Transverse colon (tissue), 4 donors: ENCODE data around the gene RBFA. TPM values are rescaled to one million over a fixed set of nuclear protein-coding genes. Genes with fewer than 3 reads are reported as not detected.
A peak's percentile ranks its signal among the peaks of the same experiment; 100 is the strongest.
"Not testable (repeated sequence)": the region's sequence is repeated elsewhere in the genome, so short reads cannot be mapped to it uniquely, and the experiment has no call there.

Source experiments
- DNase-seq: peaks from one replicate; pipeline ENCODE4 v3.0.0-alpha.2; 2019
- H3K27ac ChIP-seq, 4 donors: fragments of 200-600 bp; sonication (generic); 2 replicates each; pipeline ENCODE4 v1.5.1; 2016 to 2018; ENCODE audit warnings: inconsistent platforms in 4 of 4
- H3K27me3 ChIP-seq: fragments of 200-600 bp; sonication (generic); 2 replicates; pipeline ENCODE4 v1.5.1; 2017; ENCODE audit warnings: inconsistent platforms
- H3K36me3 ChIP-seq, 4 donors: fragments of 200-600 bp; sonication (generic); 2 replicates each; pipeline ENCODE4 v1.5.1; 2017 to 2019; ENCODE audit warnings: inconsistent platforms in 4 of 4
- H3K4me1 ChIP-seq, 4 donors: fragments of 200-600 bp; sonication (generic); 2 replicates each; pipeline ENCODE4 v1.5.1; 2017 to 2020; ENCODE audit warnings: inconsistent platforms in 4 of 4
- H3K4me3 ChIP-seq, 4 donors: fragments of 200-600 bp; sonication (generic); 1 replicate in 1 of 4; 2 replicates in 3 of 4; pipeline versions ENCODE4 v1.5.1 to v1.6.1; 2017 to 2019; ENCODE audit warnings: inconsistent platforms in 4 of 4
- H3K9me3 ChIP-seq, 2 donors: fragments of 200-600 bp; sonication (generic); 2 replicates each; pipeline ENCODE4 v1.5.1; 2017 to 2019; ENCODE audit warnings: inconsistent platforms in 2 of 2
- EP300 ChIP-seq: sonication (generic); formaldehyde crosslinking; IDR thresholded peaks from one replicate; pipeline ENCODE4 v1.6.1; 2017; ENCODE audit warnings: antibody characterized with exemption, low read depth
- POLR2A ChIP-seq: fragments of 450-650 bp; IDR thresholded peaks from one replicate; pipeline ENCODE4 v1.6.1; 2016; ENCODE audit warnings: antibody characterized with exemption, mild to moderate bottlenecking, moderate library complexity
- POLR2AphosphoS5 ChIP-seq, 3 donors: sonication (generic); formaldehyde crosslinking; IDR thresholded peaks; one replicate each; pipeline ENCODE4 v1.6.1; 2016; ENCODE audit warnings: antibody characterized with exemption in 3 of 3
- WGBS, 2 donors: methylation state at CpG; one replicate each; pipeline ENCODE4 v1.1.5; 2018; ENCODE audit warnings: low coverage in 1 of 2; 5-methylcytosine and 5-hydroxymethylcytosine counted together
- in situ Hi-C, 4 donors: fragments of 200-750 bp; cut with MboI; loops; one replicate each; pipeline versions ENCODE4 v1.15.0 to v1.15.1; 2017; ENCODE audit warnings: low sequenced_read_pairs in 3 of 4, low pct_ligation_motif_present in 1 of 4, low pct_unique_long_range_greater_than_20kb in 1 of 4
- intact Hi-C: fragments of 100-400 bp; cut with DNase I; formaldehyde crosslinking; loops from one replicate; pipeline ENCODE4 v1.15.1; 2023; ENCODE audit warnings: low total_unique reads
- total RNA-seq, 4 donors: library from RNA; depleted of rRNA; stranded (reverse); fragments of >200 nt; gene quantifications; one replicate each; pipeline ENCODE4 v1.1.0, GENCODE V29; 2016
- TF ChIP-seq, protein P1 (sequence below), 5 experiments: fragments of 200-600 bp in 3 of 5; fragments of 450-650 bp in 2 of 5; sonication (generic) in 3 of 5; IDR thresholded peaks; 1 replicate in 2 of 5; 2 replicates in 3 of 5; pipeline ENCODE4 v1.5.1; 2016 to 2017; ENCODE audit warnings: antibody characterized with exemption in 5 of 5, inconsistent platforms in 3 of 5, mild to moderate bottlenecking in 2 of 5, moderate library complexity in 1 of 5

RBFA gene
- total RNA-seq, 4 donors from 2014 or later, result 5.6 to 35.1 (median 25.8) TPM

DNA sequence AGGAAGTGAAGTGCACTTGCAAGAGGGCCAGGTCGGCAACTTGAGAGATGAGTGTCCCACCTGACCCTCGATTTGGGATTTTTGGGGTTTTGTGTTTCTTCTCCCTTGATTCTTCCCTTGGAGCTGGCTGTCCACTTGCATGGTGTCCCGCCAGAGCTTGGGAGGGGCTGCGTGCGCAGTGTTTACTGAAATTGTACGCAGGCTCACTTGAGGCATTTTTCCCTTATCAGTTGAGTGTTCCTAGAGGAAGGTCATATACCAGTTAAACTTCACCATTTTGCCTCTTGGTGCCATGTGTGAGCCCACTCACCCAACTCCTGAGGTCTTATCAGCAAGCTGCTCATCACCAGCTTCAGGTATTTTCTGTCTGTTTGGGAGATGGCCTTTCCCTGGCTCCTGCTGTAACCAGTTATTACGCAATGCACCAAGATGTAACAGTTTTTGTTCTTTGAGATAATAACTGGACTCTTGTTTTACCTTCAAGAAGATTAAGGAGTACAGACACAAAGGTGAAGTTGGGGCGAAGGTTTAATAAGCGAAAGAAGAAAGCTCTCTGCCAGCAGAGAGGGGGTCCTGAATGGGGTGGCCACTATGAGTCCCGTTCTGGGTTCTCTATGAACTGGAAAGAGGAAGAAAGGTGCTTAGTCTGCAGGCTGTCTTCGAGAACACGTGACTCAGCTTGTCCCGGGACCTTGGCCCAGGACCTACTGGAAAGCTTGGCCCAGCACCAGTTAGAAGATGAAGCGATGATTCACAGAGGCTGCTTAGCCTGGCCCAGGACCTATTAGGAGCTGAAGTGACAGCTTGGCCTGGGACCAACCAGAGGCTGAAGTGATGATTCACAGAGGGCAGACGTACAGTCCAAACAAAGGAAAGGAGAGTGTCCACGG lies 24.3 kb upstream of the RBFA start:
- in situ Hi-C loops (no loop called here), intact Hi-C loops (no loop called here)
- DNase-seq, result peak; percentile 62
- Histone ChIP-seq H3K9me3 (peaks cover 5 to 15% of the 10 kb centered on the region in 2 donors), H3K4me3 (no peak overlapping the region), H3K36me3 (no peaks in the 10 kb centered on the region), H3K27ac (peak overlapping the region; percentile 52 to 79 (median 72)), H3K27me3 (no peaks in the 10 kb centered on the region), H3K4me1 (peaks cover 0 to 4% (median 0%) of the 10 kb centered on the region in 4 donors)
- WGBS, 2 donors, result 75 to 82% methylated on average over 9 to 16 of the region's 16 CpGs
- no peak for TF ChIP-seq EP300
- peak; percentile 58 to 74 (median 60) for TF ChIP-seq POLR2AphosphoS5 (IDR thresholded peaks at IDR 0.05)
- TF ChIP-seq, protein P1, sequence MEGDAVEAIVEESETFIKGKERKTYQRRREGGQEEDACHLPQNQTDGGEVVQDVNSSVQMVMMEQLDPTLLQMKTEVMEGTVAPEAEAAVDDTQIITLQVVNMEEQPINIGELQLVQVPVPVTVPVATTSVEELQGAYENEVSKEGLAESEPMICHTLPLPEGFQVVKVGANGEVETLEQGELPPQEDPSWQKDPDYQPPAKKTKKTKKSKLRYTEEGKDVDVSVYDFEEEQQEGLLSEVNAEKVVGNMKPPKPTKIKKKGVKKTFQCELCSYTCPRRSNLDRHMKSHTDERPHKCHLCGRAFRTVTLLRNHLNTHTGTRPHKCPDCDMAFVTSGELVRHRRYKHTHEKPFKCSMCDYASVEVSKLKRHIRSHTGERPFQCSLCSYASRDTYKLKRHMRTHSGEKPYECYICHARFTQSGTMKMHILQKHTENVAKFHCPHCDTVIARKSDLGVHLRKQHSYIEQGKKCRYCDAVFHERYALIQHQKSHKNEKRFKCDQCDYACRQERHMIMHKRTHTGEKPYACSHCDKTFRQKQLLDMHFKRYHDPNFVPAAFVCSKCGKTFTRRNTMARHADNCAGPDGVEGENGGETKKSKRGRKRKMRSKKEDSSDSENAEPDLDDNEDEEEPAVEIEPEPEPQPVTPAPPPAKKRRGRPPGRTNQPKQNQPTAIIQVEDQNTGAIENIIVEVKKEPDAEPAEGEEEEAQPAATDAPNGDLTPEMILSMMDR (IDR thresholded peaks at IDR 0.05), result no peak

DNA sequence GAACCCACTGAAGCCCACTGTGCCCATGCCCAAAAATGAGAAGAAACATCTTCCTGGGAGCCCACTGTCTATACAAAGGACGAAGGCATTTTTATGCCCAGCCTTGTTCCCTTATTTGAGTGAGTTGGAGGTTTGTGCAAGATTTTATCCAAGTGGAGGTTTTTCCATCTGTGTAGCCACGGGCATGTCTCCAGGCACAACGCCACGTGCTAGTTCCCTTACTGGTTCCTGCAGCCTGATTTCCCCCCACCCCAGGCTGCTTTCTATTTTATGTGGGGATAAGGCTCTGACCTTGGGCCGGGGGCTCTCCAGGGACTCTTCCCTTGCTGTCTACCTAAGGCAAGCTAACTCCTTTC lies 23.7 kb upstream of the RBFA start:
- Histone ChIP-seq H3K27me3 (no peaks in the 10 kb centered on the region), H3K27ac (peak overlapping the region; percentile 52 to 79 (median 72)), H3K4me1 (peaks cover 0 to 4% (median 0%) of the 10 kb centered on the region in 4 donors), H3K36me3 (no peaks in the 10 kb centered on the region), H3K4me3 (no peak overlapping the region), H3K9me3 (peaks cover 5 to 15% of the 10 kb centered on the region in 2 donors)
- whole genome bisulfite sequencing, 2 donors, result 60 to 82% methylated on average over 1 to 5 of the region's 5 CpGs
- TF ChIP-seq, protein P1 (IDR thresholded peaks at IDR 0.05), result no peak
- no peak for TF ChIP-seq POLR2AphosphoS5 (IDR thresholded peaks at IDR 0.05)
- no peak for TF ChIP-seq POLR2A
- TF ChIP-seq EP300, result no peak
- in situ Hi-C loops, result no loop called here
- no peak for DNase-seq
- intact Hi-C loops, result no loop called here

DNA sequence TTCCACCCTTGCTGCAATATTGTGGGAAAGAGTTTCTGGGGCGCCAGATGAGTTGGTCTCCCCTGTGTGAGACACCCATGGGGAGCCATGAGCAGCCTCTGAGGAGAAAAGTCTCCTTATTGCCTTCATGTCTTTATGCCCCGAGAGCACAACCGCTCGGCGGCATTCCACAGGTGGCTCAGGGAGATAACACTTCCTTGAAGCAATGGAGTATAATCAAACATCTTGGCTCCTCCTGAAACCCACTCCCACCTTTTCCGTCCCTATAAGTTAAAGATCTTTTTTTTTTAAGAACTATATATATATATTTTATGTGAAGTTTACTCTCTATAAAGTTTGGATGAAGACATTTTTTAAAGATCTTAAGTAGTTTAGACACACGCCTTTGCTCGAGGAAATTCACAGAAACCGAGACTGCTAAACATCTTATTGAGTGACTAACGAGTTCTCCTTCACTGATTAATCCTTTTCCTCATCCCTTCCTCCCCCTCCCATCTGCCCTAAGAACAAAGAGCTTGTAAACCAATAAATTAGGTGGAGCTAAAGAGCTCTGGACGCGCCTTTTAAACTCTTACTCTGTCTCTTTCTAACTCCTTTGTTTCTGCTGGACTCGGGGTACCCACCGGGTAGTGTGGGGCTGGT lies 22.6 kb upstream of the RBFA start:
- H3K4me3 ChIP-seq, H3K27me3 ChIP-seq, in situ Hi-C loops, H3K4me1 ChIP-seq, DNase-seq, intact Hi-C loops, H3K36me3 ChIP-seq: not testable (repeated sequence)
- peaks cover 5 to 15% of the 10 kb centered on the region in 2 donors for H3K9me3 ChIP-seq
- 82 to 88% methylated on average over 13 to 14 of the region's 14 CpGs for WGBS, 2 donors
- peak overlapping the region in 1 of 4 donors; percentile 68 for H3K27ac ChIP-seq

DNA sequence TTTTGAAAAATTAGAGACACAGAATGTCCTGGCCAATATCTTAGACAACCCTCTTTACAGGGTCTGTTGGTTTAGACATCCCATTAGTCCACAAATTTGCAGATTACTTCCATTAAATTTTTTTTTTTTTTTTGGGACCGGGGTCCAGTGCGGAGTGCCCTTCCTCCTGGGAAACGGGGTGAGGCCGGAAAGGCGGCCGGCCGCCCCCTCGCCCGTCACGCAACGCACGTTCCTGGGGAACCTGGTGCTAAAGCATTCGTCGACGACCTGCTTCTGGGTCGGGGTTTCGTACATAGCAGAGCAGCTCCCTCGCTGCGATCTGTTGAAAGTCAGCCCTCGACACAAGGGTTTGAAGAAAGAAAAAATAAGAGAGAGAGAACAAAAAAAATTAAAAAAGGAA lies 21.5 kb upstream of the RBFA start:
- in situ Hi-C loops, result no loop called here
- TF ChIP-seq, protein P1 (IDR thresholded peaks at IDR 0.05), result no peak
- TF ChIP-seq POLR2A, result no peak
- no peak for TF ChIP-seq POLR2AphosphoS5 (IDR thresholded peaks at IDR 0.05)
- TF ChIP-seq EP300, result no peak
- H3K9me3 ChIP-seq, result peaks cover 5 to 15% of the 10 kb centered on the region in 2 donors

More for the DNA sequence above, 21.5 kb upstream of the RBFA start:
- intact Hi-C loops, result no loop called here
- H3K27ac ChIP-seq, result no peak overlapping the region
- H3K4me3 ChIP-seq, result no peak overlapping the region
- H3K4me1 ChIP-seq, result peaks cover 0 to 4% (median 0%) of the 10 kb centered on the region in 4 donors
- no peaks in the 10 kb centered on the region for H3K27me3 ChIP-seq
- DNase-seq, result no peak
- WGBS, 2 donors, result 95 to 97% methylated on average over 4 to 20 of the region's 20 CpGs
- no peaks in the 10 kb centered on the region for H3K36me3 ChIP-seq
